Activated CD4-positive, alpha-beta T cell treated with anti-CD3 and anti-CD28 coated beads, Interleukin-2, amount 10 ng/mL, durations not matched to agents 24 days and 14 days (primary cell): ENCODE data around the gene CKAP2. TPM values are rescaled to one million over a fixed set of nuclear protein-coding genes. Genes with fewer than 3 reads are reported as not detected.

Experiments
- total RNA-seq: library from RNA; stranded (reverse); gene quantifications from 2 replicates; pipeline ENCODE4 v1.2.3, GENCODE V29; 2022

Gene CKAP2
- total RNA-seq, 1 donor from 2014 or later, result 40.9 TPM

Other genes with a start within 250 kb of the CKAP2 start
- 0.14 and 0.21 TPM in 2 replicates for gene THSD1, start 49.3 kb upstream of the CKAP2 start, total RNA-seq
- gene VPS36, start 4.8 kb upstream of the CKAP2 start, total RNA-seq, result 42.0 and 43.0 TPM in 2 replicates
- 8.9 TPM in 2 replicates for gene HNRNPA1L2, start 187.0 kb downstream of the CKAP2 start, total RNA-seq
- gene SUGT1, start 197.4 kb downstream of the CKAP2 start, total RNA-seq, result 71.2 and 77.8 TPM in 2 replicates